Glutamatergic neuron (in vitro differentiated cells): ENCODE measurements around the gene RNF149. TPM values are rescaled to one million over a fixed set of nuclear protein-coding genes. Genes with fewer than 3 reads are reported as not detected.

Experiments
- DNase-seq: peaks from one replicate; pipeline ENCODE4 v3.0.0; 2022
- H3K27ac Mint-ChIP-seq: one replicate; pipeline ENCODE4 v1.8.0; 2020; ENCODE audit warnings: mild to moderate bottlenecking, mixed read lengths, inconsistent platforms; ENCODE audit not compliant: unreplicated experiment
- H3K27me3 Mint-ChIP-seq: one replicate; pipeline ENCODE4 v1.8.0; 2020; ENCODE audit warnings: mild to moderate bottlenecking, moderate library complexity, mixed read lengths, inconsistent platforms; ENCODE audit not compliant: unreplicated experiment
- H3K36me3 Mint-ChIP-seq: one replicate; pipeline ENCODE4 v1.8.0; 2020; ENCODE audit warnings: mild to moderate bottlenecking, mixed read lengths, inconsistent platforms; ENCODE audit not compliant: unreplicated experiment
- H3K4me1 Mint-ChIP-seq: one replicate; pipeline ENCODE4 v1.8.0; 2020; ENCODE audit warnings: mild to moderate bottlenecking, low read depth, mixed read lengths, inconsistent platforms; ENCODE audit not compliant: unreplicated experiment
- H3K4me3 Mint-ChIP-seq: one replicate; pipeline ENCODE4 v1.8.0; 2020; ENCODE audit warnings: mild to moderate bottlenecking, mixed read lengths, inconsistent platforms; ENCODE audit not compliant: unreplicated experiment
- H3K9me3 Mint-ChIP-seq: one replicate; pipeline ENCODE4 v1.8.0; 2020; ENCODE audit warnings: mild to moderate bottlenecking, moderate library complexity, mixed read lengths, inconsistent platforms; ENCODE audit not compliant: unreplicated experiment
- CTCF ChIP-seq: fragments of 200-600 bp; sonication (generic); IDR thresholded peaks from one replicate; pipeline ENCODE4 v1.5.0; 2021; ENCODE audit not compliant: partially characterized antibody, unreplicated experiment
- total RNA-seq: library from RNA; stranded (reverse); fragmentation: NEBNext Ultra II Directional; extraction: Animal tissue kit (Norgen Biotek cat#: 25700); gene quantifications from one replicate; pipeline ENCODE4 v1.2.1, GENCODE V29; 2021; ENCODE audit not compliant: unreplicated experiment

The RNF149 gene
- total RNA-seq, 1 donor from 2014 or later = 26.9 TPM

- peak overlapping the region; percentile 90 for H3K4me3 Mint-ChIP-seq
- peaks cover 21% of the 10 kb centered on the region for H3K4me1 Mint-ChIP-seq
- H3K9me3 Mint-ChIP-seq = peaks cover 11% of the 10 kb centered on the region
- H3K27ac Mint-ChIP-seq = no peak overlapping the region
- H3K36me3 Mint-ChIP-seq = peaks cover 4% of the 10 kb centered on the region
- no peak for DNase-seq
- TF ChIP-seq CTCF = no peak
- H3K27me3 Mint-ChIP-seq = peaks cover 1% of the 10 kb centered on the region
These were observed 2.9 kb downstream of the RNF149 start for GRCh38 chr2:101305492-101306078.

GRCh38 chr2:101305035-101305434 lies 3.5 kb downstream of the RNF149 start:
- Mint-ChIP-seq H3K27me3 (peaks cover under 1% of the 10 kb centered on the region), H3K4me1 (peaks cover 21% of the 10 kb centered on the region), H3K27ac (no peak overlapping the region), H3K9me3 (peaks cover 9% of the 10 kb centered on the region), H3K36me3 (peaks cover 4% of the 10 kb centered on the region), H3K4me3 (peak overlapping the region; percentile 90)
- DNase-seq = no peak
- TF ChIP-seq CTCF = no peak

- no peak for TF ChIP-seq CTCF
- peaks cover 21% of the 10 kb centered on the region for H3K4me1 Mint-ChIP-seq
- H3K27ac Mint-ChIP-seq = no peak overlapping the region
- peaks cover 2% of the 10 kb centered on the region for H3K27me3 Mint-ChIP-seq
- H3K4me3 Mint-ChIP-seq = no peak overlapping the region
- peaks cover 4% of the 10 kb centered on the region for H3K36me3 Mint-ChIP-seq
- DNase-seq = no peak
- H3K9me3 Mint-ChIP-seq = peaks cover 3% of the 10 kb centered on the region
These were observed 4.8 kb downstream of the RNF149 start for GRCh38 chr2:101303688-101304087.

- H3K4me3 Mint-ChIP-seq = no peak overlapping the region
- no peak for DNase-seq
- H3K27me3 Mint-ChIP-seq = peaks cover 2% of the 10 kb centered on the region
- TF ChIP-seq CTCF = no peak
- H3K4me1 Mint-ChIP-seq = peaks cover 19% of the 10 kb centered on the region
- H3K9me3 Mint-ChIP-seq = peaks cover 2% of the 10 kb centered on the region
- H3K27ac Mint-ChIP-seq = no peak overlapping the region
- no peaks in the 10 kb centered on the region for H3K36me3 Mint-ChIP-seq
These were observed 6.5 kb downstream of the RNF149 start for GRCh38 chr2:101302016-101302415.

GRCh38 chr2:101300836-101301235 lies 7.7 kb downstream of the RNF149 start:
- no peak for DNase-seq
- Mint-ChIP-seq H3K27ac (no peak overlapping the region), H3K36me3 (no peaks in the 10 kb centered on the region), H3K9me3 (no peaks in the 10 kb centered on the region), H3K27me3 (peaks cover 2% of the 10 kb centered on the region), H3K4me1 (peaks cover 12% of the 10 kb centered on the region), H3K4me3 (no peak overlapping the region)
- no peak for TF ChIP-seq CTCF
